Neuronal stem cell (in vitro differentiated cells): ENCODE results near the gene MAD1L1.
"Not testable (repeated sequence)": the region's sequence is repeated elsewhere in the genome, so short reads cannot be mapped to it uniquely, and the experiment has no call there.

ENCODE experiments used
- DNase-seq: peaks from one replicate; pipeline ENCODE4 v3.0.0-alpha.2; 2013; ENCODE audit warnings: low spot score
- H2AFZ ChIP-seq: one replicate; pipeline ENCODE4 v1.6.1; 2013; ENCODE audit warnings: mild to moderate bottlenecking, low read length, inconsistent platforms
- H2AK5ac ChIP-seq: 2 replicates; pipeline ENCODE4 v1.6.1; 2013; ENCODE audit warnings: low read depth, mild to moderate bottlenecking, inconsistent platforms, low read length, moderate library complexity, mixed read lengths
- H2BK120ac ChIP-seq: 2 replicates; pipeline ENCODE4 v1.6.1; 2013; ENCODE audit warnings: low read depth, mild to moderate bottlenecking, inconsistent platforms, low read length, moderate library complexity, mixed read lengths
- H2BK12ac ChIP-seq: one replicate; pipeline ENCODE4 v1.6.1; 2013; ENCODE audit warnings: low read length, inconsistent platforms
- H2BK15ac ChIP-seq: 2 replicates; pipeline ENCODE4 v1.6.1; 2013; ENCODE audit warnings: mild to moderate bottlenecking, low read length, inconsistent platforms, mixed read lengths
- H2BK5ac ChIP-seq: one replicate; pipeline ENCODE4 v1.6.1; 2013; ENCODE audit warnings: inconsistent platforms, mild to moderate bottlenecking, low read length, moderate library complexity
- H3K14ac ChIP-seq: one replicate; pipeline ENCODE4 v1.6.1; 2013; ENCODE audit warnings: low read length, inconsistent platforms
- H3K18ac ChIP-seq: 2 replicates; pipeline ENCODE4 v1.6.1; 2013; ENCODE audit warnings: low read length, inconsistent platforms
- H3K23ac ChIP-seq: 2 replicates; pipeline ENCODE4 v1.6.1; 2013; ENCODE audit warnings: low read depth, mild to moderate bottlenecking, mixed read lengths, low read length, inconsistent platforms; ENCODE audit not compliant: poor library complexity
- H3K27ac ChIP-seq: replicated peaks from 3 replicates; pipeline ENCODE4 v1.5.1; 2013; ENCODE audit warnings: low read length, inconsistent platforms
- H3K27me3 ChIP-seq, 3 experiments: 2 replicates each; pipeline ENCODE4 v1.6.1; 2013; ENCODE audit warnings: low read length in 3 of 3, mild to moderate bottlenecking in 2 of 3, inconsistent platforms in 1 of 3, low read depth in 1 of 3, mixed read lengths in 1 of 3, moderate library complexity in 1 of 3; ENCODE audit not compliant: control insufficient read depth in 3 of 3, insufficient read depth in 3 of 3
- H3K36me3 ChIP-seq, 2 donors: replicated peaks in 1 of 2; 2 replicates each; pipeline ENCODE4 v1.6.1; 2013; ENCODE audit warnings: low read length in 2 of 2; ENCODE audit not compliant: control insufficient read depth in 2 of 2, insufficient read depth in 2 of 2
- H3K4ac ChIP-seq: 2 replicates; pipeline ENCODE4 v1.6.1; 2013; ENCODE audit warnings: inconsistent platforms, mild to moderate bottlenecking, low read length, moderate library complexity
- H3K4me1 ChIP-seq, 2 donors: 1 replicate in 1 of 2; 2 replicates in 1 of 2; pipeline ENCODE4 v1.6.1; 2013; ENCODE audit warnings: low read length in 2 of 2, low read depth in 1 of 2; ENCODE audit not compliant: control insufficient read depth in 2 of 2, insufficient read depth in 1 of 2
- H3K4me2 ChIP-seq: one replicate; pipeline ENCODE4 v1.6.1; 2013; ENCODE audit warnings: mild to moderate bottlenecking, low read length, inconsistent platforms; ENCODE audit not compliant: insufficient read depth, poor library complexity, severe bottlenecking
- H3K4me3 ChIP-seq, 2 donors: 2 replicates each; pipeline ENCODE4 v1.5.1; 2013; ENCODE audit warnings: low read length in 2 of 2, mild to moderate bottlenecking in 2 of 2, inconsistent platforms in 1 of 2, moderate library complexity in 1 of 2
- H3K79me1 ChIP-seq: one replicate; pipeline ENCODE4 v1.6.1; 2013; ENCODE audit warnings: low read depth, mild to moderate bottlenecking, inconsistent platforms, low read length, moderate library complexity
- H3K9ac ChIP-seq: one replicate; pipeline ENCODE4 v1.6.1; 2013; ENCODE audit warnings: mild to moderate bottlenecking, low read depth, low read length, inconsistent platforms; ENCODE audit not compliant: poor library complexity
- H3K9me3 ChIP-seq, 2 donors: replicated peaks in 1 of 2; 2 replicates each; pipeline versions ENCODE3 to v1.6.1; 2013; ENCODE audit warnings: low read length in 2 of 2, mild to moderate bottlenecking in 2 of 2, inconsistent platforms in 1 of 2, low read depth in 1 of 2, mixed read lengths in 1 of 2, moderate library complexity in 1 of 2; ENCODE audit not compliant: control insufficient read depth in 2 of 2, insufficient read depth in 1 of 2
- H4K8ac ChIP-seq: one replicate; pipeline ENCODE4 v1.6.1; 2013; ENCODE audit warnings: low read depth, mild to moderate bottlenecking, inconsistent platforms, low read length, moderate library complexity
- H4K91ac ChIP-seq: one replicate; pipeline ENCODE4 v1.6.1; 2013; ENCODE audit warnings: low read length, low read depth, mild to moderate bottlenecking, inconsistent platforms; ENCODE audit not compliant: poor library complexity
- WGBS, 2 donors: extraction: QIAGEN DNeasy Blood & Tissue Kit; methylation state at CpG; one replicate each; pipeline ENCODE4 v1.1.7; 2013; ENCODE audit warnings: missing lambda C conversion rate in 2 of 2, mixed read lengths in 1 of 2; ENCODE audit not compliant: insufficient read length in 2 of 2, insufficient replicate concordance in 1 of 2; ENCODE audit errors: extremely low coverage in 2 of 2; 5-methylcytosine and 5-hydroxymethylcytosine counted together

MAD1L1 gene

DNA sequence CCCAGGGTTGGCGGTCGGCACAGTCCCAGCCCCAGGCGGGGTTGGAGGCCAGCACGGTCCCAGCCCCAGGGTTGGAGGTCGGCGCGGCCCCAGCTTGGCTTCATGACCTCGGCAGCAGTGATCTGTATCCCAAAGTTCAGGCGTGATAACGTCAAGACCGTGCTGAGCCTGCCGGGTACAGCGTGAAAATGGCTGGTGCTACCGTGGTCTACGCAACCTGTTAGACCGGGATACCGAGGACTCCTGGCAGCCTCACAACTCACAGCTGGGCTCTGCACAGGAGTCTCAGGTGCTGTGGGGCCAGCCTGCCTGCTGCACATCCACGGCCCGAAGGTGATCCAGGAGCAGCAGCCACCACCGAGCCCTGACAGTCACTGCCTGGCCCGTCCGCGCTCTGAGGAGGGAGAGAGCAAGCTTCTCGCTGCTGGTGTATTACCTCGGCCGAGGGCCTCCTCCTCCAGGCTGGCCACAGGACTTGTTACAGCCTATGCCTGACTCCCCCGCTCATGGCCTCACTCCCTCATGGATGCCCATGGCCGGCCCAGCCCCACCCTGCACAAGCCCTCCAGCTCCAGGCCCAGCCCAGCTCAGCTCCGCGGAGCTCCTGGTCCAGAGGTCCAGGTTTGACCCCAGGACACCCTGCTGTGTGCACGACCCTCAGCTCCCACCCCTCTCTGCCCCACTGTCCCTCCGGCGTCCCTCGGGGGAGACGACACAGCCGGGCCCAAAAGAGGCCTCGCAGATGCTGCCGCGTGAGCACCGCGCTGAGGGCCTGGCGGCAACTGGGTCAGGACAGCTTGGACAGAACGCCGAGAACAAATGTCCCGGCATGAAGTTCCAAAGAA, 406.6 kb downstream of the MAD1L1 start:
- DNase-seq = no peak
- H2BK15ac ChIP-seq = no peak overlapping the region
- H2BK120ac ChIP-seq = no peak overlapping the region
- no peaks in the 10 kb centered on the region for H3K4me1 ChIP-seq
- H2AFZ ChIP-seq = no peak overlapping the region
- no peak overlapping the region for H2BK12ac ChIP-seq
- H3K4me2 ChIP-seq = no peak overlapping the region
- H3K14ac ChIP-seq = peak overlapping the region; percentile 56
- no peak overlapping the region for H2AK5ac ChIP-seq
- H3K4me3 ChIP-seq = no peak overlapping the region
- peaks cover 0 to 9% of the 10 kb centered on the region in 2 donors for H3K9me3 ChIP-seq
- no peak overlapping the region for H3K4ac ChIP-seq
- no peak overlapping the region for H3K27ac ChIP-seq
- H4K8ac ChIP-seq = peak overlapping the region; percentile 17
- H3K36me3 ChIP-seq = no peaks in the 10 kb centered on the region
- H2BK5ac ChIP-seq = no peak overlapping the region
- peak overlapping the region; percentile 85 for H3K23ac ChIP-seq
- H3K27me3 ChIP-seq = no peaks in the 10 kb centered on the region
- peak overlapping the region; percentile 21 for H3K9ac ChIP-seq
- peaks cover 9% of the 10 kb centered on the region for H3K79me1 ChIP-seq
- H4K91ac ChIP-seq = no peak overlapping the region
- no peak overlapping the region for H3K18ac ChIP-seq
- WGBS, 2 donors = no CpG with 5 or more reads among the region's 45 CpGs

DNA sequence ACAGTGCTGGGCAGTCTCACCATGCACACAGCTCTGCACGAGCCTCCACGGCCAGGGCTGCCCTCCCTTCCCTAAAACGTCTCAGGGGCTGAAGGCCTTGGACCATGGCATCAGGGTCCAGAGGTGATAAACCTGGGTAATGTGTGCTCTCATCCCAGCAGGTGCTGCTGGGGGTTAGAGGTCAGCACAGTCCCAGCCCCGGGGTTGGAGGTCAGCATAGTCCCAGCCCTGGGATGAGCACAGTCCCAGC, 407.2 kb downstream of the MAD1L1 start:
- H3K36me3 ChIP-seq, DNase-seq, H2BK12ac ChIP-seq, H3K9me3 ChIP-seq, H2AFZ ChIP-seq, H3K4ac ChIP-seq, H2BK120ac ChIP-seq, H4K91ac ChIP-seq, H3K79me1 ChIP-seq, H2BK15ac ChIP-seq, H3K27me3 ChIP-seq, H3K9ac ChIP-seq, H2AK5ac ChIP-seq, H3K27ac ChIP-seq, H2BK5ac ChIP-seq, H3K4me1 ChIP-seq, H3K4me3 ChIP-seq, H3K18ac ChIP-seq, H3K4me2 ChIP-seq: not testable (repeated sequence)
- Histone ChIP-seq H4K8ac (peak overlapping the region; percentile 17), H3K23ac (peak overlapping the region; percentile 85), H3K14ac (peak overlapping the region; percentile 56)
- no CpG with 5 or more reads among the region's 4 CpGs for WGBS, 2 donors

DNA sequence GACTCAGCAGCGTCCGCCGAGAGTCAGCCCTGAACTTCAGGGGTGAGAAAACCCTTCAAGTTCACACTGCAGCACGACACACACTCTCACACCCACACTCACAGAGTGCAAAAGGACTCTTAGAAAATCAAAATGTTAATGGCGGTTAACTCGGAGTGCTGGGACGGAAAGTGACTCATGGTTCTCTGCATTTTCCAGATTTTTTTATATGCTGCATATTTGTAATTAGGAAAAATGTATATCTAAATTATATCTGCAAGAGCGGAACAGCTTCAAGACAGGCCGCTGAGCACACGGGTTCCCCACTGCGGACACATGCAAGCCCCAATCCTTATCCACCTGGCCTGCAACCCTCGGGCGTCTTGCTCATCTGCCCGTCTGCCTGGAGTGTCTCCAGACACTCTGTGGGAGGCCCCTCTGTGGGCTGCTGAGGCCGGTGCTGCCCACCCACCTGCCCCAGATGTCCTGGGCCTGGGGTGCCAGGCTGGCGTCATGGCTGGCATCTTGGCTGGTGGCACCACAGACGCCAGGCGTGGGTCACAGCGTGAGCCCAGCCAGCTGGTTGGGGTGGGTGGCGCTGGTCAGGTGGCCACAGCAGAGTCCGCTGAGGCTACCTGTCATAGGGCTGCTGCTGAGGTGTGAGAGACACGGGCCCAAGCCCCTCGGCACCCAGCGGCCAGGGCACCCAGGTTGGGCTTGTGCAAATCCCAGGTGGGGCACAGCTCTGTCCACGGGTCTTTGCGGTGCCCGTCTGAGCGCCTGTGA, 407.7 kb downstream of the MAD1L1 start:
- not testable (repeated sequence) for H2BK120ac ChIP-seq, H3K27me3 ChIP-seq, H2BK5ac ChIP-seq, H3K4me2 ChIP-seq, H3K4ac ChIP-seq, H3K36me3 ChIP-seq, H4K91ac ChIP-seq, H2AFZ ChIP-seq, H3K9me3 ChIP-seq, DNase-seq, H4K8ac ChIP-seq, H2AK5ac ChIP-seq, H3K23ac ChIP-seq, H3K4me3 ChIP-seq, H3K79me1 ChIP-seq, H3K4me1 ChIP-seq, H3K9ac ChIP-seq, H3K18ac ChIP-seq, H3K27ac ChIP-seq, H2BK15ac ChIP-seq, H2BK12ac ChIP-seq, H3K14ac ChIP-seq
- WGBS, 2 donors = no CpG with 5 or more reads among the region's 28 CpGs

DNA sequence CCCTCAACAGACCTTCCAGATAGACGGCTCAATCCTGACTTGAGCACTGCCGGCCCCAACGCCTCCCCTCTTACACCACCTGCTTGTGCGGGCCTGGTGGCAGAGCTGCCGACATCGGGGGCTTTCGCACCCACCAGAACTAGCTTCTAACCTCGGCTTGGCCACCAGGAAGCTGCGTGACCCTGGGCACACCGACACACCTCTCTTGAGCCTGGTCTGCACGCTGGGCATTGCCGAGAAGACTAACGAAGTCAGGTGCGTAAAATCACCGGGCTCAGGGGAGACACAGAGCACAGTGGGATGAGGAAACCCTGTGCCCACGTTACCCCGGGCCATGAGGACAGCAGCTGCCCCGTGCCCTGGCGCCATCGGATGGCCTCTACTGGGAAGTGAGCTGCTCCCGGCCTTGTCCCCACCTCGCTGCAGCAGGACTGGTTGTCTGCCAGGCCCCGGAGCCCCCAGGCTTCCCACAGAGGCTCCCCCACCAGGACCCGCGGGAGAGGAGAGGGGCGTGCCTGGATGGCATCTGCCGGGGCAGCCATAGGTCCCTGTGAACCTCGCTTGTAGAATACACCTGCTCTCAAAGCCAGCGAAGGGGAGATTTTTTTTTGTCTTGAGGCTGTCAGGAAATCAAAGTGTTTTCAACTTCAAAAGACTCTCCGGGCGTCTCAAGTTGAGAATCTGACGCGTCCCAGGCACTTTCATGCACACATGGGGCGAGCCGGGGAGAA, 408.4 kb downstream of the MAD1L1 start:
- not testable (repeated sequence) for H3K79me1 ChIP-seq, H3K4me3 ChIP-seq, H2BK5ac ChIP-seq, H3K4ac ChIP-seq, H3K27me3 ChIP-seq, H3K36me3 ChIP-seq, H3K4me1 ChIP-seq, DNase-seq, H2AFZ ChIP-seq, H4K91ac ChIP-seq, H3K9me3 ChIP-seq, H3K27ac ChIP-seq, H3K9ac ChIP-seq, H2AK5ac ChIP-seq, H3K4me2 ChIP-seq, H3K14ac ChIP-seq, H2BK120ac ChIP-seq, H2BK15ac ChIP-seq, H2BK12ac ChIP-seq
- H3K23ac ChIP-seq = peak overlapping the region; percentile 43
- peak overlapping the region; percentile 48 for H3K18ac ChIP-seq
- peak overlapping the region; percentile 43 for H4K8ac ChIP-seq
- no CpG with 5 or more reads among the region's 35 CpGs for WGBS, 2 donors
